Measurements from ENCODE around the gene EDN1. TPM values are rescaled to one million over a fixed set of nuclear protein-coding genes. Genes with fewer than 3 reads are reported as not detected.
"Not testable (repeated sequence)": the region's sequence is repeated elsewhere in the genome, so short reads cannot be mapped to it uniquely, and the experiment has no call there.

Gene EDN1
- total RNA-seq, 1 donor from 2014 or later, result 4.3 TPM

GRCh38 chr6:12294851-12295536 lies 4.8 kb downstream of the EDN1 start:
- DNase-seq (ENCODE audit: low spot score), result no peak

DNA sequence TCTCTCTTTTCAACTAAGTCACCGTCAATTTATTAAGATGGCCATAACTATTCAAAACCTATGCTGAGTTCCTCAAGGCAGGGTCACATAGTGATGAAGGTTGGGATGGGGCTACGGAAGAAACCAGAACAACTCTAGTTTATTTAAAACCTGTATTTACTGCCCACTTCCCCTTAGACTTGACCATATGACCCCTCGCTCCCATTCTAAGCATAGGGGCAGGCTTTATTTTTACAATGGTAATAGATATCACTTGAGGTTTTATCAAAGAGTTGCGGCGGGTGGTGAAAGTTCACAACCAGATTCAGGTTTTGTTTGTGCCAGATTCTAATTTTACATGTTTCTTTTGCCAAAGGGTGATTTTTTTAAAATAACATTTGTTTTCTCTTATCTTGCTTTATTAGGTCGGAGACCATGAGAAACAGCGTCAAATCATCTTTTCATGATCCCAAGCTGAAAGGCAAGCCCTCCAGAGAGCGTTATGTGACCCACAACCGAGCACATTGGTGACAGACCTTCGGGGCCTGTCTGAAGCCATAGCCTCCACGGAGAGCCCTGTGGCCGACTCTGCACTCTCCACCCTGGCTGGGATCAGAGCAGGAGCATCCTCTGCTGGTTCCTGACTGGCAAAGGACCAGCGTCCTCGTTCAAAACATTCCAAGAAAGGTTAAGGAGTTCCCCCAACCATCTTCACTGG lies 5.5 kb downstream of the EDN1 start:
- no peak for DNase-seq (ENCODE audit: low spot score)

- DNase-seq (ENCODE audit: low spot score), result no peak
These were observed 6.1 kb downstream of the EDN1 start for GRCh38 chr6:12296255-12296573.

GRCh38 chr6:12296604-12297003 lies 6.4 kb downstream of the EDN1 start:
- DNase-seq (ENCODE audit: low spot score), result no peak

GRCh38 chr6:12297363-12298016 lies 7.3 kb downstream of the EDN1 start:
- DNase-seq (ENCODE audit: low spot score), result no peak

GRCh38 chr6:12298017-12298978 lies 8.1 kb downstream of the EDN1 start:
- no peak for DNase-seq (ENCODE audit: low spot score)

- DNase-seq (ENCODE audit: low spot score), result no peak
These were observed 8.8 kb downstream of the EDN1 start for GRCh38 chr6:12298995-12299394.

GRCh38 chr6:12301018-12301417 lies 10.9 kb downstream of the EDN1 start:
- DNase-seq (ENCODE audit: low spot score), result no peak

GRCh38 chr6:12304487-12304886 lies 14.3 kb downstream of the EDN1 start:
- DNase-seq (ENCODE audit: low spot score), result no peak

DNA sequence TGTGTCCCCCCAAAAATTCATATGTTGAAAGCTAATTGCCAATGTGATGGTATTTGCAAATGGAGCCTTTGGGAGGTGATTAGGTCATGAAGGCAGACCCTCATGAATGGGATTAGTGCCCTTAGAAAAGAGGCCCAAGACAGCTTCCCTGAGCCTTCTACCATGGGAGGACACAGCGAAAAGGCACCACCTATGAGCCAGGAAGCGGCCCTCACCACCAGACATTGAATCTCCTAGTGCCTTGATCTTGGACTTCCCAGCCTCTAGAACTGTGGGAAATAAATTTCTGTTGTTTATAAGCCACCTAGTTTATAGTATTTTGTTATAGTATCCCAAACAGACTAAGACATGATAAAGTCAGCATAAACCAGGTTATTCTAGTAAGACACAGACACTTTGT lies 18.9 kb downstream of the EDN1 start:
- DNase-seq (ENCODE audit: low spot score), result no peak

- no peak for DNase-seq (ENCODE audit: low spot score)
These were observed 20.9 kb downstream of the EDN1 start for GRCh38 chr6:12311106-12311505.

DNA sequence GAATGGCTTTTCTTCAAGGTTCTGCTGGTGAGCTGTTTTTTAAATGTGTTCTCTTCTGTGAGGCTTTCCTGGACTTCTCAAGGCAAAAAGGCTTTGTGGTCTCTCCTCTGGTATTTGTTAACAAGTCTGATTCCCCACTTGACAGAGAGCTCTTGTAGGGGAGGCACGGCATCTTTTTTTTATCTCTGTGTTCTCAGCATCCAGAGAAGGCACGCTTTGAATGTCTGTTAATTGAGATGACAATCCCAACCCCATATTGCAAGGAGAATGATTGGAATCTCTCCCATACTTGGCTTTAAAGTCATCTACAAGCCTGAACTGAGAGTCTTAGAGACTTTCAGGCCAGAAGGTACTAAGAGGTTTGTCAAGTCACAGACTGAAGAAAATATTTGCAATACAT lies 22.6 kb downstream of the EDN1 start:
- DNase-seq (ENCODE audit: low spot score), result no peak

DNA sequence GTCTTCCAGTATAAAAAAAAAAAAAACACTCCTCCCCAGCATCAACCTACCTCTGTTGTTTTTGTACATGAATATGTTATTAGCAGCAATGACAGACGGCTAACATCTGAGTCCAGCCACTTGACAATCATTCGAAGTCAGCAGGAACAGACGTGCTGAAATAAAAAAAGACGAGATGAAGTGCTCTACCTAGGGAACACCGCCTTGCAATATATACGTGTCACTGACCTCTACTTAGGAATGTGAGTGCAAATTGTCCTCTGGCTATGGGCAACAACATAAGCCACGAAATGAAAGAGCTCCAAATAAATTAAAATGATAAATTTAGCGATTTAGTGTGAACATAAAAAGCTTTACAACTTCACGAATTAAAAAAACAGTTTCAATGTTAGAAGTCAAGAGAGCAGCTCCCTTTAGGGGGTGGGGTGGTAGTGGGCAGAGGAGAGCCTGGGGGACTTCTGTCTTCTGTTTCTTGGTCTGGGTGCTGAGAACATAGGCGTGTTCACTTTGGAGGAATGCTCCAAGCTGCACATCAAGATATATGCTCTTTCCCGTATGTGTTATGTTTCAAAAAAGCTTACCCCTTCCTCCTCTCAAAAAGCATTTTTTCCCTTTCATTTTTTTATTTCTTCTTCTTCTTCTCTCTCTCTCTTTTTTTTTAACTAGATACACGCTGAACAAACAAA lies 23.3 kb downstream of the EDN1 start:
- DNase-seq (ENCODE audit: low spot score), result no peak

- no peak for DNase-seq (ENCODE audit: low spot score)
These were observed 23.9 kb downstream of the EDN1 start for GRCh38 chr6:12313992-12314589.

DNA sequence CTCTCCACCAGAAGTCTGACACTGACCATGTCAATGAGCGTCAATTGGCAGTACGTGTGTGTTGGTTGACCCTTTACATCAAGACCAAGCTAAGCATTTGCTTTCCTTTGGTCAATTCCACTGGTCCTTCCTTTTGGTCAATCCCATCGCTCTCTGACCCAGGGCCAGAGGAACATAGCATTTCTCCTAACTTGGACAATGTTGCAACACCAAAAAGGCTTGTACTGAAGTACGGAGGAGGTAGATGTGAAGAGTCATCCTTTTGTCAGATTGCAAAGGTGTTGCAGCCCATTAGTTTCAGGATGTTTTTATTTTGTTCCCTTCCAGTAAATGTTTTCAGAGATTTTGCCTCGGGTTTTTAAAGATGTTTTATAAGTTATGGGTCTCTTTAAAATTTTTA lies 24.6 kb downstream of the EDN1 start:
- no peak for DNase-seq (ENCODE audit: low spot score)

- no peak for DNase-seq (ENCODE audit: low spot score)
These were observed 25.3 kb downstream of the EDN1 start for GRCh38 chr6:12315292-12316081.

DNA sequence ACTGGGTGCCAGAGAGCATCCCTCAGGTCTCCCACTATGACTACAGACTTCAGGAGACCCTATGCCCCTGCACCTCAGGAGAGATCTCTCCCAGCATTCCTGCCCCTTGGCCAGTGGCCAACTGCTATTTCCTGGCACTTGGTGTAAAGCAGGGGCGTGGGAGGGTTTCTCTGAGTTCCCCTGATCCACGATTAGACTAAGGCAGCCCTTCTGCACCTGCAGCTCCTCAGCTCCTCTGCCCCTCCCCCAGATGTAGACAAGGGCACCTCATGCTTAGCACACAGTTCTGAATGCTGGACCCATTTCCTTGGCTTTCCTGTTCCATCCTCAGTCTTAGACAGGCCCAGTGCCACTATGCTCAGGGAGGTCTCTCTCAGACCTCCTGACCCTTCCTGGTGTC lies 28.6 kb downstream of the EDN1 start:
- DNase-seq (ENCODE audit: low spot score), result no peak

- not testable (repeated sequence) for DNase-seq (ENCODE audit: low spot score)
These were observed 29.9 kb downstream of the EDN1 start for GRCh38 chr6:12320074-12320473.

DNA sequence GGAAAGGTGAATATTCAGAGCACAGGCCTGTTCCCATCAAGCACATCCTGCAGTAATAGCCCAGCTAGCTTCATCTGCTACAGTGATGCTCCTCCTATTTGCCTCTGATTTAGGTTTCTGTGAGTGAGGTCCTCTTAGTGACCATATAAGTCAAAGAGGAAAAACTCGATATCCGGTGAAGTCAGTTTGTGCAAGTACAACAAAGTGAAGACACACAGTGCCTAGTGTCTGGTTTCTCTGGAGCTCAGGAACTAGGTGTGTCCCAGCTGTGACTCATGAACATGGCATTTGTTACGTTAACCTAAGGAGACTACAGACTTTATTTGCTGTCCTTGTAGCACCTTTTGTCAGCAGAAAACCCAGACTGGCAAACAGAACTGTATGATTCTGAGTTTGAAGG lies 33.9 kb downstream of the EDN1 start:
- peak; percentile 57 for DNase-seq (ENCODE audit: low spot score)

GRCh38 chr6:12324748-12325147 lies 34.6 kb downstream of the EDN1 start:
- DNase-seq (ENCODE audit: low spot score), result no peak
